ENCODE data around the gene GKN1. TPM values are rescaled to one million over a fixed set of nuclear protein-coding genes. Genes with fewer than 3 reads are reported as not detected.
"Not testable (repeated sequence)": the region's sequence is repeated elsewhere in the genome, so short reads cannot be mapped to it uniquely, and the experiment has no call there.

Gene GKN1
- total and polyA plus RNA-seq, 2 experiments from 2014 or later = not detected

- in situ Hi-C loops (cut with MboI) = no loop called here
- H3K79me2 ChIP-seq (ENCODE audit: insufficient read depth) = no peaks in the 10 kb centered on the region
- H3K4me2 ChIP-seq (ENCODE audit: unreplicated experiment) = no peak overlapping the region
- H3K9me3 ChIP-seq (ENCODE audit: low read depth) = no peaks in the 10 kb centered on the region
- H3K9ac ChIP-seq = no peak overlapping the region
- H2AFZ ChIP-seq = no peak overlapping the region
- no peak overlapping the region for H3K4me3 ChIP-seq
- no peaks in the 10 kb centered on the region for H3K27me3 ChIP-seq (replicated peaks; ENCODE audit: insufficient read depth)
- no peak overlapping the region for H3K27ac ChIP-seq
- 54 to 66% methylated on average over 1 of the region's 1 CpG for WGBS, 2 experiments (ENCODE audit: low coverage in 1 of 2, low lambda C conversion rate in 2 of 2, missing lambda C conversion rate in 2 of 2)
- H3K4me1 ChIP-seq (ENCODE audit: insufficient read depth) = no peaks in the 10 kb centered on the region
- H4K20me1 ChIP-seq (ENCODE audit: insufficient read depth) = no peaks in the 10 kb centered on the region
- no peaks in the 10 kb centered on the region for H3F3A ChIP-seq (ENCODE audit: insufficient read depth)
- H3K9me2 ChIP-seq (ENCODE audit: insufficient read depth) = no peaks in the 10 kb centered on the region
- H3K36me3 ChIP-seq (ENCODE audit: low read depth) = no peaks in the 10 kb centered on the region
- DNase-seq = no peak
- TF ChIP-seq EZH2 (IDR thresholded peaks at IDR 0.05; ENCODE audit: insufficient read depth, poor library complexity, severe bottlenecking) = no peak
- TF ChIP-seq EZH2phosphoT487 (IDR thresholded peaks at IDR 0.05; ENCODE audit: insufficient read depth, low read depth) = no peak
Measured at GRCh38 chr2:68948710-68949109, 25.7 kb upstream of the GKN1 start.

- no peak overlapping the region for H3K4me2 ChIP-seq (ENCODE audit: unreplicated experiment)
- no peak overlapping the region for H3K27ac ChIP-seq
- no peaks in the 10 kb centered on the region for H3K79me2 ChIP-seq (ENCODE audit: insufficient read depth)
- no peaks in the 10 kb centered on the region for H3K36me3 ChIP-seq (ENCODE audit: low read depth)
- no peak overlapping the region for H3K9ac ChIP-seq
- no peaks in the 10 kb centered on the region for H3K27me3 ChIP-seq (replicated peaks; ENCODE audit: insufficient read depth)
- H4K20me1 ChIP-seq (ENCODE audit: insufficient read depth) = no peaks in the 10 kb centered on the region
- no peaks in the 10 kb centered on the region for H3F3A ChIP-seq (ENCODE audit: insufficient read depth)
- H3K4me3 ChIP-seq = no peak overlapping the region
- no peaks in the 10 kb centered on the region for H3K9me2 ChIP-seq (ENCODE audit: insufficient read depth)
- H2AFZ ChIP-seq = no peak overlapping the region
- DNase-seq = no peak
- H3K9me3 ChIP-seq (ENCODE audit: low read depth) = no peaks in the 10 kb centered on the region
- no peaks in the 10 kb centered on the region for H3K4me1 ChIP-seq (ENCODE audit: insufficient read depth)
- 69 to 72% methylated on average over 4 of the region's 4 CpGs for WGBS, 2 experiments (ENCODE audit: low coverage in 1 of 2, low lambda C conversion rate in 2 of 2, missing lambda C conversion rate in 2 of 2)
- no peak for TF ChIP-seq EZH2 (IDR thresholded peaks at IDR 0.05; ENCODE audit: insufficient read depth, poor library complexity, severe bottlenecking)
- TF ChIP-seq EZH2phosphoT487 (IDR thresholded peaks at IDR 0.05; ENCODE audit: insufficient read depth, low read depth) = no peak
- in situ Hi-C loops (cut with MboI) = no loop called here
Measured at GRCh38 chr2:68951899-68952298, 22.5 kb upstream of the GKN1 start.

GRCh38 chr2:68952887-68953521 lies 21.4 kb upstream of the GKN1 start, which contains the start of gene GKN2:
Gene GKN2 (minus strand): TSS chr2:68952893. CDS start chr2:68952861, 32 bp downstream.
- Histone ChIP-seq H3K4me3 (no peak within 1 kb of the TSS), H3K9me3 (ENCODE audit: low read depth) (no peaks in the 10 kb centered on the region), H3K79me2 (ENCODE audit: insufficient read depth) (no peaks in the 10 kb centered on the region), H3K36me3 (ENCODE audit: low read depth) (no peaks in the 10 kb centered on the region), H4K20me1 (ENCODE audit: insufficient read depth) (no peaks in the 10 kb centered on the region), H3F3A (ENCODE audit: insufficient read depth) (no peaks in the 10 kb centered on the region), H3K27ac (no peak within 1 kb of the TSS), H3K9me2 (ENCODE audit: insufficient read depth) (no peaks in the 10 kb centered on the region), H3K4me2 (ENCODE audit: unreplicated experiment) (no peak within 1 kb of the TSS), H3K9ac (no peak within 1 kb of the TSS), H2AFZ (no peak within 1 kb of the TSS), H3K4me1 (ENCODE audit: insufficient read depth) (no peaks in the 10 kb centered on the region), H3K27me3 (replicated peaks; ENCODE audit: insufficient read depth) (no peaks in the 10 kb centered on the region)
- TF ChIP-seq EZH2phosphoT487 (IDR thresholded peaks at IDR 0.05; ENCODE audit: insufficient read depth, low read depth) (no peak), EZH2 (IDR thresholded peaks at IDR 0.05; ENCODE audit: insufficient read depth, poor library complexity, severe bottlenecking) (no peak)
- WGBS, 2 experiments (ENCODE audit: low coverage in 1 of 2, low lambda C conversion rate in 2 of 2, missing lambda C conversion rate in 2 of 2) = 78 to 80% methylated on average over 4 of the region's 4 CpGs
- no peak for DNase-seq
- in situ Hi-C loops (cut with MboI) = no loop called here

GRCh38 chr2:68955432-68955831 lies 19.0 kb upstream of the GKN1 start:
- 90 to 91% methylated on average over 5 of the region's 5 CpGs for whole genome bisulfite sequencing, 2 experiments (ENCODE audit: low coverage in 1 of 2, low lambda C conversion rate in 2 of 2, missing lambda C conversion rate in 2 of 2)
- in situ Hi-C loops (cut with MboI); H3K4me3 ChIP-seq: not testable (repeated sequence)

GRCh38 chr2:68959001-68959400 lies 15.4 kb upstream of the GKN1 start:
- Histone ChIP-seq H4K20me1 (ENCODE audit: insufficient read depth) (no peaks in the 10 kb centered on the region), H3K79me2 (ENCODE audit: insufficient read depth) (no peaks in the 10 kb centered on the region), H3K27me3 (replicated peaks; ENCODE audit: insufficient read depth) (no peaks in the 10 kb centered on the region), H3F3A (ENCODE audit: insufficient read depth) (no peaks in the 10 kb centered on the region), H3K9me3 (ENCODE audit: low read depth) (no peaks in the 10 kb centered on the region), H3K9me2 (ENCODE audit: insufficient read depth) (no peaks in the 10 kb centered on the region), H3K4me1 (ENCODE audit: insufficient read depth) (no peaks in the 10 kb centered on the region), H3K36me3 (ENCODE audit: low read depth) (no peaks in the 10 kb centered on the region), H2AFZ (0 out of 2 replicates have a peak overlapping the region, but pooled peaks have one; percentile 21), H3K9ac (no peak overlapping the region), H3K4me2 (ENCODE audit: unreplicated experiment) (no peak overlapping the region), H3K27ac (no peak overlapping the region), H3K4me3 (no peak overlapping the region)
- DNase-seq = no peak
- in situ Hi-C loops (cut with MboI) = no loop called here
- WGBS, 2 experiments (ENCODE audit: low coverage in 1 of 2, low lambda C conversion rate in 2 of 2, missing lambda C conversion rate in 2 of 2) = 90 to 95% methylated on average over 1 of the region's 1 CpG
- no peak for TF ChIP-seq EZH2phosphoT487 (IDR thresholded peaks at IDR 0.05; ENCODE audit: insufficient read depth, low read depth)
- no peak for TF ChIP-seq EZH2 (IDR thresholded peaks at IDR 0.05; ENCODE audit: insufficient read depth, poor library complexity, severe bottlenecking)

More at GRCh38 chr2:68955432-68955831, 19.0 kb upstream of the GKN1 start:
- H3K4me1 ChIP-seq (ENCODE audit: insufficient read depth); H3K9me3 ChIP-seq (ENCODE audit: low read depth); H3F3A ChIP-seq (ENCODE audit: insufficient read depth); H2AFZ ChIP-seq; H3K4me2 ChIP-seq (ENCODE audit: unreplicated experiment); H3K27me3 ChIP-seq (replicated peaks; ENCODE audit: insufficient read depth); H3K9me2 ChIP-seq (ENCODE audit: insufficient read depth); H3K9ac ChIP-seq; H3K27ac ChIP-seq; H4K20me1 ChIP-seq (ENCODE audit: insufficient read depth); H3K79me2 ChIP-seq (ENCODE audit: insufficient read depth); H3K36me3 ChIP-seq (ENCODE audit: low read depth); DNase-seq: not testable (repeated sequence)
